Omental fat pad (tissue), 4 donors: Measurements from ENCODE around the gene ISG20L2. TPM values are rescaled to one million over a fixed set of nuclear protein-coding genes. Genes with fewer than 3 reads are reported as not detected.
A peak's percentile ranks its signal among the peaks of the same experiment; 100 is the strongest.

ENCODE experiments used
- ATAC-seq: fragments of 150-250 bp; one replicate; pipeline ENCODE4 v1.9.1; 2016; ENCODE audit warnings: mild to moderate bottlenecking, moderate library complexity; ENCODE audit not compliant: low FRiP score
- DNase-seq: peaks from one replicate; pipeline ENCODE4 v3.0.0-alpha.2; 2019; ENCODE audit warnings: low spot score
- total RNA-seq, 4 donors: library from RNA; depleted of rRNA; stranded (reverse); fragments of >200 nt; gene quantifications; one replicate each; pipeline ENCODE4 v1.1.0, GENCODE V29; 2016
- TF ChIP-seq, protein P1 (sequence below), 3 donors: fragments of 450-650 bp; IDR thresholded peaks; one replicate each; pipeline ENCODE4 v1.5.1; 2016 to 2017; ENCODE audit warnings: antibody characterized with exemption in 3 of 3, mild to moderate bottlenecking in 3 of 3, moderate library complexity in 2 of 3

ISG20L2 gene, protein sequence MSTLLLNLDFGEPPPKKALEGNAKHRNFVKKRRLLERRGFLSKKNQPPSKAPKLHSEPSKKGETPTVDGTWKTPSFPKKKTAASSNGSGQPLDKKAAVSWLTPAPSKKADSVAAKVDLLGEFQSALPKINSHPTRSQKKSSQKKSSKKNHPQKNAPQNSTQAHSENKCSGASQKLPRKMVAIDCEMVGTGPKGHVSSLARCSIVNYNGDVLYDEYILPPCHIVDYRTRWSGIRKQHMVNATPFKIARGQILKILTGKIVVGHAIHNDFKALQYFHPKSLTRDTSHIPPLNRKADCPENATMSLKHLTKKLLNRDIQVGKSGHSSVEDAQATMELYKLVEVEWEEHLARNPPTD
- 10 to 100 TPM; 19.8 to 34.1 (median 28.2) TPM for total RNA-seq

DNA sequence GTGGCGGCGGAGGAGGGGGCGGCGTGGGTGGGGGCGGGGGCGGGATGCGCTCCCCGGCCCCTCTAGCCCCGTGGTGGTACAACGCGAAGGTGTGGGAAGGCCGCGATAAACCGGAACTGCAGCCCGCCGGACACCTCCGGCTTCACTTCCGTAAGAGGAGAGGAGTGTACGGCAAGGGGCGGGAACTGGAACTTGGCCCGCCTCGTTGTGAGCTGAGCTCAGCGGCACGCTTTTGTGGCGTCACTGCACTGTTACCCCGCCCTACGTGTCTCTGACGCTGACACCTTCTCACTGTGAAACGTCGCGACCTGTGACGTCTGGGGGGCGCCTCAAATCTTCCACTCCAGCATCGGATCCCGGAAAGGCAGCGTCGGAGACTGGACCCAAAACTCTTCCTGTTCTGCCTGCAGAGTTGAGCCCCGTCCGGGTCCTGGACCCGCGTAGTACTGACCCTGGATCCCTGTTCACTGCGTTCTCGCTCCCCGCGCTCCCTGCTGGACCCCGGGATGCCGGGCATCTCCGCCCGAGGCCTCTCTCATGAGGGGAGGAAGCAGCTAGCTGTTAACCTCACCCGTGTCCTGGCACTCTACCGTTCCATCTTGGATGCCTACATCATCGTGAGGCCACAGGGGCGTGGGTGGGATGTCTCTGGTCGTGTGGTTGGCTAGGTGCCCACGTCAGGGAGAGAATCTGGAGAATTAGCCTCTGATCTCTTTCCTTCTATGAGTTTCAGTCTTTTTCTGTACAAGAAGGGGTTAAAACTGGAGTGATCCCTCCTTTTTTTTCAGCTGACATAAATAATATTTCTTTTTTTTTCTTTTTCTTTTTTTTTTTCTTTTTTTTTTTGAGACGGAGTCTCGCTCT lies at the start of gene ISG20L2:
Gene ISG20L2 (minus strand): TSS at position 168 of the 864 bp plus-strand sequence. CDS start 1,114 bp downstream, outside the sequence.
- peak; percentile 91 for DNase-seq
- TF ChIP-seq, protein P1, sequence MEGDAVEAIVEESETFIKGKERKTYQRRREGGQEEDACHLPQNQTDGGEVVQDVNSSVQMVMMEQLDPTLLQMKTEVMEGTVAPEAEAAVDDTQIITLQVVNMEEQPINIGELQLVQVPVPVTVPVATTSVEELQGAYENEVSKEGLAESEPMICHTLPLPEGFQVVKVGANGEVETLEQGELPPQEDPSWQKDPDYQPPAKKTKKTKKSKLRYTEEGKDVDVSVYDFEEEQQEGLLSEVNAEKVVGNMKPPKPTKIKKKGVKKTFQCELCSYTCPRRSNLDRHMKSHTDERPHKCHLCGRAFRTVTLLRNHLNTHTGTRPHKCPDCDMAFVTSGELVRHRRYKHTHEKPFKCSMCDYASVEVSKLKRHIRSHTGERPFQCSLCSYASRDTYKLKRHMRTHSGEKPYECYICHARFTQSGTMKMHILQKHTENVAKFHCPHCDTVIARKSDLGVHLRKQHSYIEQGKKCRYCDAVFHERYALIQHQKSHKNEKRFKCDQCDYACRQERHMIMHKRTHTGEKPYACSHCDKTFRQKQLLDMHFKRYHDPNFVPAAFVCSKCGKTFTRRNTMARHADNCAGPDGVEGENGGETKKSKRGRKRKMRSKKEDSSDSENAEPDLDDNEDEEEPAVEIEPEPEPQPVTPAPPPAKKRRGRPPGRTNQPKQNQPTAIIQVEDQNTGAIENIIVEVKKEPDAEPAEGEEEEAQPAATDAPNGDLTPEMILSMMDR (IDR thresholded peaks at IDR 0.05): no peak
- ATAC-seq: peak; percentile 96

DNA sequence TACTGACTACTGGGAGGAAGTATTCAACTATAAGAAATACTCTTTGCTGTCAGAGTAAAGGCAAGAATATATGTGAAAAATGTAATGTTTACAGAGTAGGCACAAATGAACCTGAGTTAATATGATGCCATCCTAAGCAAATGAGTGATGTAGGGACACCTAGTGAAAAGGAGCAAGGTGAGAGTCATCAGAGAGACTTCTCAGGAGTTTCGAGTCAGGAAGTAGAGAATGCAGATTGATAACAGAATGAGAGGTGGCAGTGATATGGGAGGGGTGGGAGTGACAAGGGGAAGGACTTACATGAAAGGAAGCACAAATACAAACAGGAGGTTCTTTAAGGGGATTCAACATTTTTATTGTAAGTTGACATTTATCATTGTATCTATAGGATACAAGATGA lies 49.0 kb upstream of the ISG20L2 start:
- DNase-seq (no peak), ATAC-seq (no peak)
- TF ChIP-seq, protein P1 (IDR thresholded peaks at IDR 0.05): no peak

DNA sequence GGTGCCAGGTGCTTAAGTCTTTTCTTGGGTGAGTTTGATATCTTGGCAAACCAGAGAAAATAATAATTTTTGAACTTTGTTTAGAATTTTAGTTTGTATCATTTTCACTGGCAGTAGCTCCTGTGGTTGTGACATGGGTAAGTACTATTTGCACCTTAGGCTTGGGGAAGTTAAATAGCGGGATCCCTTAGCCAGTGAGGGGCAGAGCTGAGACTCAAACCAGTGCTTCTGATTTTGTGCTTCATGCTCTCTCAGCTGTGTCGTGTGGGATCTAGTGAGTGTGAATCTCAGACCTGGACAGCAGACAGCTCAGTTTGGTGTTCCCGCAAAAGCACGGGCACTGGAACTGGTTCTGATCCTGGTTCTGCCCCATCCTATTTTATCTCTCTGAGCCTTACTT lies 48.4 kb upstream of the ISG20L2 start:
- ATAC-seq (no peak), DNase-seq (no peak)
- TF ChIP-seq, protein P1 (IDR thresholded peaks at IDR 0.05): no peak

DNA sequence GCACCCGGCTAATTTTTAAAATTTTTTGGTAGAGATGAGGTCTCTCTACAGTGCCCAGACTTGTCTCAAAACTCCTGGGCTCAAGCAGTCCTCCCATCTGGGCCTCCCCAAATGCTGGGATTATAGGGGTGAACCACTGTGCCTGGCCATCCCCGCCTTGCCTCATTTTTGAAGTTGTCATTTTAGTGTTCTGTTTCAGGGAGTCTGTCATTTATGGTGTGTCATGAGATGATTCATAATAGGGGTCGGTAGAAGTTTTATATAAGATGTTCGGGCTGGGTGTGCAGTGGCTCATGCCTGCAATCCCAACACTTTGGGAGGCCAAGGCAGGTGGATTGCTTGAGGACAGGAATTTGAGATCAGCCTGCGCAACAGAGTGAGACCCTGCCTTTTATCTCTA lies 47.2 kb upstream of the ISG20L2 start:
- no peak for DNase-seq
- ATAC-seq: no peak
- TF ChIP-seq, protein P1 (IDR thresholded peaks at IDR 0.05): no peak

DNA sequence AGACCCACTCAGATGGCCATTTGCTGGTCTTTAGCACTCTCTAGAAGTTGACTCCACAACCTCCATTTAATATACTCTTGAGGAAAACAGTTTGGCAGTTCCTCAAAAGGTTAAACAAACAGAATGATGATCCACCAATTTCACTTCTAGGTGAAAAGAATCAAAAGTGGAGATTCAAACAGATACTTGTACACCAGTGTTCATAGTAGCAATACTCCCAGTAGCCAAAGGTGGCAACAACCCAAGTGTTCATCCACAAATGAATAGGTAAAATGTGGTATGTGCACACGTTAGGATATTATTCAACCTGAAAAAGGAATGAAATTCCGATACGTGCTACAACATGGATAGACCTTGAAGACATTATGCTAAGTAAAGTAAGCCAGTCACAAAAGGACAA lies 45.0 kb upstream of the ISG20L2 start:
- no peak for ATAC-seq
- TF ChIP-seq, protein P1 (IDR thresholded peaks at IDR 0.05): no peak

DNA sequence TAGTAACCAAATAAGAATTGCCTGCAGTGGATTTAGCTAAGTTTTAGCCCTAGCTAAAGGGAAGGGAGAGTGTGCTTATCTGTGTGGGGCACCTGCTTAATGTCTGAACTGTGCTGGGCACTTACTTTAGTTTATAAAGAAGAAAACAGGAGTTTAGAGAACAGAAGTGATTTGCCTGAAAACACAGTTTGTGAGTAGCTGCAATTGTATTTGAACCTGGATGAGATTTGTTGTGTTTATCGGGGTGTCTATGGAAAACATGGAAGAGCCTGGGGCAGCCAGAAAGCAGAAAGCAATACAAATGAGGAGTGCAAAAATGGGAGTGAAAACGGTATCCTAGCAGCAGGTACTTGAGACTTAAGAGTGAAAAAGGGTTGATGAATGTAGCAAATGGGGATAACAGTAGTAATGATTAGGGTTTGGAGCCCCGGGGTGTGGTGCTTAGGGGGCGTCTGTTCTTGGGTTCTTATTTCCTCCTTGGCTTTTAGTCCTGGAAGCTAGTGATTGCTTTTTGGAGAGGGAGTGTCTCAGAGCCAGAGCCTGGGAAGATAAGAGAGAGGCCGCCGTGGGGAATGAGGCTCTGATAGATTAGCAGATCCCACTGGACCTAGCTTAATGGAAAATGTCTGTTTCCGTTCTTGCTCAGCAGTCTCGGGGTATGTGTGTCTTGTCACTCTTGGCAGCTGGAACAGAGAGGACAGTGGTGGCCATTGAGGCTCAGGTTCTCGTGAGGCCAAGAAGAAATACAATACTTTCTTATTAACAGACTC lies 44.3 kb upstream of the ISG20L2 start:
- ATAC-seq: no peak
- TF ChIP-seq, protein P1 (IDR thresholded peaks at IDR 0.05): no peak
- DNase-seq: no peak

More for the DNA sequence above, 45.0 kb upstream of the ISG20L2 start:
- no peak for DNase-seq
